Activated T-cell treated with anti-CD3 and anti-CD28 coated beads for 4 hours (primary cell): ENCODE measurements around the gene ZNF688.
"Not testable (repeated sequence)": the region's sequence is repeated elsewhere in the genome, so short reads cannot be mapped to it uniquely, and the experiment has no call there.

ENCODE experiments used
- DNase-seq: peaks from one replicate; pipeline ENCODE4 v3.0.0-alpha.2; 2020

ZNF688 gene

DNA sequence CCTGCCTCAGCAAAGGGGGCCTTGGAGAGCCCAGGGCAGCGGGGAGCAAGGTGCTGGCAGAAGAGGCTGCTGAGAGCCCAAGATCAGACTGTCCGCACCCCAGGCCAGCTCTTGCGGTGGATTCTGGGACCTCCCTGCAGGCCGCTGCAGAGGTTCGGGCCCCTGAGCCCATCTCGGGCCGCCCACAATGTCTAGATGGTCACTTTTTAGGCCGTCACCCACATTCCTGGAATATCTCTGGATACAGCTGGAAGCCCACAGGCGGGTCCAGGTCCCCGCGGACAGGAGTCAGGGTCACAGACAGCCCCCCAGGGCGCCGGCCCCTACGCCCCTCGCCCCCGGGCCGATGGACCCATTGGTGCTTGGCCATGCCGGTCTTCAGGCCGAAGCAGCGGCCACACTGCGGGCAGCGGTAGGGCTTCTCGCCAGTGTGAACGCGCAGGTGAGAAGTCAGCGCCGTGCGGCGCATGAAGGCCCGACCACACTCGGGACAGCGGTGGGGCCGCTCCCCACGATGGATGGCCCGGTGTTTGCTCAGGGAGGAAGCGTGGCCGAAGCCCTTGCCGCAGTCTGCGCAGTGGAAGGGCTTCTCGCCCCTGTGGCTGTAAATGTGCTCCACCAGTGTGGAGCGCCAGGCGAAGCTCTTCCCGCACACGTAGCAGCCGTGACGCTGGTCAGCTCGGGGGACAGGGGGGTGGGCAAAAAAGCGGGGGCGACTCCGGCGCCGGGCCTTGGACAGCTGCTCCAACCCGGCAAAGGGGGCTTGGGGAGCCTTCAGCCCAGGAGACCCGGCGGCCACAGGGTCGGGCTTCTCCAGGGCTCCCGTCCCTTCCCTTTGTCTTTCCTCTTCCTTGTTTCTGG is 39.0 kb downstream of the ZNF688 start:
- DNase-seq = no peak

DNA sequence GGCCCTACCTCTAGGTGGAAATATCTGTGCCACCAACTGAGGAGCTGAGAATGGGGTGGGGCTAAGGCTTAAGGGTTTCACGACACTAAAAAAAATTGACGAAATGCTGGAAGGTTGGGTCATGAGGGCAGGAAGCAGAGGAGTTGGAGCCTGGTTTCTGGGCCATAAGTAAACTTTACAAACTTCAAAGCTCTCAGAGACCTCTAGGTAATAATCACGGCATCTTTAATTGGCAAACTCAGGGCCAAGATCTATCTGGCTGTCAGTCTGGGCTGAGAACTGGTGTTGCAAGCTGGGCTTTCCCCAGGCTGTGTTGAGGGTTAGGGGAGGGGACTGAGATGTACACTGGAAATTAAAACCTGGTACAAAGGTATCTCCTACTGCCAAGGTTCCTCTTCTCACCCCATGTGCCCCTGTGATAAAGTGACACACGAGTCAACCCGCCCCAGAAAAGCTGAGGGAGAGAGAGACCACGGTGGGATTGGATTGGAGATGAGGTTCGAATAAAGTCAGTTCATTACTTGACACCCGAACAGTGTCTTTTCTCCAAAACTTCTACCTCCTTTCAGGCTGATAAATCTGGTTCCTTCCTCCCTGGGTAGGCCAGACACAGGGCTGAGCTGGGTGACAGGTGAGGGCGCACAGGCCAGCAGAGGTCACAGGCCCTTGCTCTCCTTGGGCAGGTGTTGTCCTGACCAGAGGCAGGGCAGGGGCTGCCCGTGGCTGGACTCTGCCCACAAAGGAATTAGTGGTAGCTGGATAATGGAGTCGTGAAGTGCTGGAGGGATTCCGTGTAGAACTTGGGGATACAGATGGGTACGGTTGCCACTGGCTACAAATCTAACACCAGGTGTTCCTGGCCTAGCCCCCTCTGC is 41.1 kb downstream of the ZNF688 start:
- DNase-seq = no peak

DNA sequence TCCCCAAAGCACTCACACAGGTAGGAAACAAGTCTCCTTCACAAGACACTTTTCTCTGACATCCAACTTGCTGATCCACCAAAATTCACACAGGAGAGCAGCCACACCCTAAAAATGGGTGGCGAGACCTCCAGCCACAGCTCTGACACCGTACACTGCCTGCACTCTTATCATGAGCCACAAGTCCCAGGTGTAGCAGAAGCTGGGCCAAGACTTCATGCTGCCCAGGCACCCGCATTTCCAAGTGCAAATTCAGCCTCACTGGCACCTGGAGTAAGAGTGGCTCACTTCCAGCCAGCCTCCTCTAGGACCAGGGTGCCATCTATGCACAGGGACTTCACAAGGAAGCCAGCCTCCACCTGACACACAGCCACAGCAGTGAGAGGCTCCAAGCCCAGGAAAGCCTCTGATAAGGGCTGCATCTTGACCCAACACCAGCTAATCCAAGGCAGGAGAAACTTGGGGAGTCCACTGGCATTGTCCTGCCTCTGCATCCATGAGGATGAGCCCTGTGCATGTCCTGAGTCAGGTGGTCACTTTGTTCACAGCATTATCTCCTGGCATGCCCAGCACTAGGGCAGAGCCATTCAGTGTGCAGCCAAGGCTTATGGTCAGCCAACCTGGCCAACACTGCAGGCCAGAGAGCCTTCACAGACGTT is 42.6 kb downstream of the ZNF688 start:
- DNase-seq = no peak

DNA sequence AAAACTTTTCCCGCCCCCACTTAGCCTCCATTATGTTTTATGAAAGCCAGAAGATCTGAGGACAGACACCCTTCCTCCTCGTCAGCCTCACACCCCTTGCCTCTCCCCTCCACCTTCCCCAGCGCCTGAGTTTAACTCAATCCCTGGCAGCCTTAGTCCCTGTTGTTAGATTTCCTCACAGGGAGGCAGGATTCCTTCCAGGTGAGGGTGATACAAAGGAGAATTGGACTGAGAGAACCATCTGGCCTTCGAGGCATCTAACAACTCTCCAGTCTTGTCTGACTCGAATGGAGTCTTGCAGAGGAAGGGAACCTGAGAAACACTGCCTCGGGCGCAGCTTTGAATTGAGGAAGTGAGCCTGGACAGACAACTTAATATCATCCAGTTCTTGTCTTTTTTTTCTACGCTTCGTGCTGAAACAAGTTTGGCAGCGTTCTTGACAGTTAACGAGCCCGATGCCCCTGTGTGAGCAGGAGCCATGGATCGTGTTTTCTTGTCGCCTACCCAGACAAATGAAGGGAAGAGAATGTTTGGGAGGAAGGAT is 43.8 kb downstream of the ZNF688 start:
- no peak for DNase-seq

DNA sequence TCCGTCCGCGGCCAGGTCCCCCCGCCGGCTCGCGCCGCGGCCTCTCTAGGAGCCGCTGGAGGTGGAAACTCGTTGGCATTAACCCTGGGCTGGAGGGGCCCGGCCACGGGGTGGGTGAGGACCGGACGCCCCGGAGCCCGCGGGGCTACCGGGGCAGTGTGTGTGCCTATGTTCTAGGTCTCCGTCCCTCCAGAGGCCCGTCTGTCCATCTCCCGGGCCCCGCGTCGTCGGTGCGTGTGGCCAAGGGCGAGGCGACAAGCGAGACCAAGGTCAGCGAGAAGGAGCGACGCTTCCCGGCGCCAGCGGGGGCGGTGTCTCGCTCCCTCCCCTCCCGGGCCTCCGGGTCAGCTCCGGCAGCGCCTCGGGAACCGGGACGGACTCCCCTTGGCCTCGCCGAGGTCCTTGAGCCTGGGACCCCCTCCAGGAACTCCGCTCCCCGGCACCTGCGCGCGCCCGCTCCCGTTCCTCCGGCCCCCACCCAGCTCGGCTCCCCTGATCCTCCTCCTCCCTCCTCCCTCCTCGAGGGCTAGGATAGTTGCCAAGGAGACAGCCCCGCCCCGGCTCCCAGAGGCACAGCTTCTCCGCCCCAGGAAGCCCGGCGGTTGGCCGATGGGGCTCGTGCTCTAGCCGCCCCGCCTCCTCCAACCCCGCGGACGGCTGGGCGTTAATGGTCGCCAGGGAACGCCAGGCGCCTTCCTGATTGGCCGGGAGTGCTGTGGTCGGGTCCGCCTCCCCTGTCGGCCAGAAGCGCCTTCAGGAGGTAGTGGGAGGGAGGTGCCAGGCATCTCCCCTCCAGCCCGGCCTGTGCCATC is 44.5 kb downstream of the ZNF688 start:
- DNase-seq = peak; percentile 75

DNA sequence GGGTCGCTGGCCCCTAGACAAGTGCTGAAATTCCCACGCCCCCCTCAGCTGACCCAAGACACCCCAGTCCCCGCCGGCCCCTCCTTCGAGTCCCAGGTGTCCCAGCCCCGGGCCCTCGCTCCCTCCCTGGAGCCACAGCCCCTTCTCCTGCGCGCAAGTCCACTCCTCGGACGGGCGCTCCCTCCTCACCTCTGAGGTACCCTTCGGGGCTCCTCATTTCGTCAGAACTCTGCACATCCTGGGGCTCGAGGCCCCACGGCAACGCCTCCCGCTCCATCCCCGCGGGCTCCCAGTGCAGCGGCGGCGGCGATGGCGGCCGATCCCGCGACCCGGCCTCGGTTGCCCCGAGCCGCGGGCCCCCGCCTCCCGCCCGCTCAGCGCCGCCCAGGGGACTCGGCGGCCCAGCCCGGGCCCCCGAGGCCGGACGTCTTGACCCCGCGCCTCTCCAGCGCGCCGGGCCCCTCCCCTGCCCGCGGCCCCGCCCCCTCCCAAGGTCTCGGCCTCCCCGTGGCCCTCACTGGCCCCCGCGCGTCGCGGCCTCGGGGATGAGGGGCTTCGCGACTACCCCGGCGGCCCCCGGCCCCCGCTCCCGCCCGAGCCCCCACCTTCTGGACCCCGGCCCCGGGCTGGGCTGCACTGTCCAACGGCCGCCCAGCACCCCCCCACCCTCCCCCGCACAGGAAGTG is 45.2 kb downstream of the ZNF688 start, which contains the start of gene ZNF768:
Gene ZNF768, minus strand, starts transcription at position 430 of the 686 bp plus-strand sequence. Its CDS starts 153 bp downstream, at position 277.
- DNase-seq = no peak

DNA sequence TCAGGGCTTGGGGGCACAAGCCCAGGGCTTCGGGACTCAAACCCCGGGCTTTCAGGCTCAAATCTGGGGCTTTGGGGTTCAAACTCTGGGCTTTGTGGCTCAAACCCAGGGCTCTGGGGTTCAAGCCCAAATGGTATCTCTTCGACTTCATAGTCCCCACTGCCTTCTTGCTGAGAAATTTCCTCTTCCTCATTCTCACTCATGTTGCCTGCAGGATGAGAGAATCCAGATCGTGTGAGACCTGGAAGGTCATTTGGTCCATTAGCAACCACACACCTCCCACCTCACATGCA is 45.7 kb downstream of the ZNF688 start:
- DNase-seq = no peak

DNA sequence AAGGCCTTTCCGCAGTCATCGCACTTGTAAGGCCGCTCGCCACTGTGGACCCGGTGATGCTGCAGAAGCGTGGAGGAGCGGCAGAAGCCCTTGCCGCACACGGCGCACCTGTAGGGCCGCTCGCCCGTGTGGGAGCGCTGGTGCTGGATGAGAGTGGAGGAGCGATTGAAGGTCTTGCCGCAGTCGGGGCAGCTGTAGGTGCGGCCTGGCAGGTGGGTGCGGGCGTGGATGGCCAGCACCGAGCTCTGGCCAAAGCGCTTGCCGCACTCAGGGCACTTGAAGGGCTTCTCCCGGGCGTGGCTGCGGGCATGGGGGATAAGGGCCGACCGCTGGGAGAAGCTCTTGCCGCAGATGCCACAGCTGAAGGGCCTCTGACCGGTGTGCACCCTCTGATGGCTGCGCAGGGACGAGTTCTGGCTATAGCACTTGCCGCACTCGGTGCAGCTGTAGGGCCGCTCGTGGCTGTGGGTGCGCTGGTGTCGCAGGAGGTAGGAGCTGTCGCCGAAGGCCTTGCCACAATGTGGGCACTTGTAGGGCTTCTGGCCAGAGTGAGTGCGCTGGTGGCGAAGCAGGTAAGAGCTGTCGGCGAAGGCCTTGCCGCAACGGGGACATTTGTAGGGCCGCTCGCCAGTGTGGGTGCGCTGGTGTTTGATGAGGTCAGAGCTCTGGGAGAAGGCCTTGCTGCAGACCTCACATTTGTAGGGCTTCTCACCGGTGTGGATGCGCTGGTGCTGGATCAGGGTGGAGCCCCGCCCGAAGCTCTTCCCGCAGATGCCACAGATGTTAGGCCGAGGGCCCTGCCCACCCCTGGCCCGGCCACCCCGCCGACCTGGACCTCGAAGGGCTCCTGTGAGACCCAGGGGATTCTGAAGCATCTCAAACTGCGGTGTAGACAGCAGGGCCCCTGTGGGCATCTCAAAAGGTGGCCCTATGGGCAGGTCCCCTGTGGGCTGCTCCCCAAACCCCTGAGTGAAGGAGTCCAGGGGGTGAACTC is 46.6 kb downstream of the ZNF688 start:
- no peak for DNase-seq

DNA sequence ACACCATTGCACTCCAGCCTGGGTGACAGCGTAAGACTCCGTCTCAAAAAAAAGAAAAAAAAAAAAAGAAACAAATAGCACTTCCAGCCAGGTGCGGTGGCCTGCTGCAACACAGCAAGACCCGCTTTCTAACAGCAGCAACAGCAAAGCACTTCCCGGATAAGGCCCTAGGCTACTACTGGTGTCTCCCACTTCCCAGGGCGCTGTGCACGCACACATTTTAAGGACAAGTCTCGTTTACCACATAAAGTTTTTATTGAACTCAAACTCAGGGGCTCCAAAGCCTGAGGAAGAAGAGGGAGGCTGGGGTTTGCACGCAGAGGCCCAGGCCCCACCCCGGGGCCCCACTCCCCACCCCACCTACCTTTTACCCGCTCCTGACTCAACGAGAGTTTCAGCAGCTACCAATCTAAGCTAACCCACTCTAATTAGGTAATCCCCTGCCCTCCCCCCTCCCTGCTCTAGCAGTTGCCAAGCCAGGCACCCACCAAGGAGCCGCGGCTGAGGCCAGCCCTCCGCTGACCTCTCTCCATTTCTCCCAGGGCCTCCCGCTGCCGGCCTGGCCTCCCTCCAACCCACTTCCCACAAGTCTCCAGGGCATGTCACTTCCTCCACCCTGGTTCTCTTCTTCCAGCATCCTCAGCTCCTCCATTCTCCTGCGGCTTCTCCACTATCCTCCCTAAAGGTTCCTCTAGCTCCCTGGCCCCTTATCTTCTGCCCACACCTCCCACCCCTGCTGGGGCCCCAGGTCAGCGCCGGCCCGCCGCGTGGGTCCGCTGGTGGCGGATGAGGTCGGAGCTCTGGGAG is 47.5 kb downstream of the ZNF688 start:
- no peak for DNase-seq

DNA sequence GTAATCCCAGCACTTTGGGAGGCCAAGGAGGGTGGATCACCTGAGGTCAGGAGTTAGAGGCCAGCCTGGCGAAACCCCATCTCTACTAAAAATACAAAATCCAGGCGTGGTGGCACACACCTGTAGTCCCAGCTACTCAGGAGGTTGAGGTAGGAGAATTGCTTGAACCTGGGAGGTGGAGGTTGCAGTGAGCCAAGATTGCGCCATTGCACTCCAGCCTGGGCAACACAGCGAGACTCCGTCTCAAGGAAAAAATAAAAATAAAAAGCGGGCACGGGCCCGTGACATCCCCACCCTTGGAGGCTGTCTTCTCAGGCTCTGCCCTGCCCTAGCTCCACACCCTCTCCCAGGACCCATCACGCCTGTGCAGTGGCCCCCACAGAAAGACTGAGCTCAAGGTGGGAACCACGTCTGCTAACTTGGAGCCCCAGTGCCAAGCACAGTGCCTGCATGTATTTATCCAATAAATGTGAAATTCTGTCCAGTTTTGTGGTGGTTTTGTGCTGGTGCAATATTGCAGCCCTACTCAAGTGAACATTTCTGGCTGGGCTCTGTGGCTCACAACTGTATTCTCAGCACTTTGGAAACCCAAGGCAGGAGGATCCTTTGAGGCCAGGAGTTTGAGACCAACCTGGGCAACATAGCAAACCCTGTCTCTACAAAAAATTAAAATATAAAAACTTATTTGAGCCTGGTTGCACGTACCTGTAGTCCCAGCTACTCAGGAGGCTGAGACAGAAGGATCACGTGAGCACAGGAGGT is 48.6 kb downstream of the ZNF688 start:
- not testable (repeated sequence) for DNase-seq

DNA sequence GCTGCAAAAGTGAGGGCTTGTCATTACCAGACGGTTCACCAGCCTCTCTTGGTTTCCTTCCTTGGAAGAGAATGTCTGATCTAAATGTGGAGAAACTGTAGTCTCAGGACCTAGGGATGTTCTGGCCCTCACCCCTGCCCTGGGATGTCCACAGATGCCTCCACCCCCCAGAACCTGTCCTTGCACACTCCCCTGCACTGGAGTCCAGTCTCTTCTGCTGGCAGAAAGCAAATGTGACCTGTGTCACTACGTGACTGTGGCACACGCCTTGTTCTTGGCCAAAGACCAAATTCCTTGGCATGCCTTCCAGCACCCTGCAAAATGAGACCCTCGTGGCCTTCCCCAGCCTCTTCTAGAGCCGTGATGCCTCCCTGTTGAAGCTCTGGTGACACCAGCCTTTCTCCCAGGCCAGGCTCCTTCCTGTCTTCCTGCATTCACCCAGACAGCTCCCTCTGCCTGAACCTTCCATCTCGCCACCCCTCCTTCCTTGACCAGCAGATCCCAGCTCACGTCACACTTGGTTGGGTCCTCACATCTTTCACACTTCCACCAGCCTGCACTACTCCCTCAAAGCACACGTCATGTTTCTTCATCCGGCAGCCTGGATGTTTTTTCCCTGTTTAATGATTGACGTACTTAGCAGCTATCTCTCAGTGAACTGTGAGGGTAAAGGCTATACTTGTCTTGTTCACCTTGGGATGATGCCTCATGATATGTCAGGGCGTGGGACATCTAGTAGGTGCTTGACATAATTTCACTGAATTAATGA is 49.5 kb downstream of the ZNF688 start:
- DNase-seq = no peak

DNA sequence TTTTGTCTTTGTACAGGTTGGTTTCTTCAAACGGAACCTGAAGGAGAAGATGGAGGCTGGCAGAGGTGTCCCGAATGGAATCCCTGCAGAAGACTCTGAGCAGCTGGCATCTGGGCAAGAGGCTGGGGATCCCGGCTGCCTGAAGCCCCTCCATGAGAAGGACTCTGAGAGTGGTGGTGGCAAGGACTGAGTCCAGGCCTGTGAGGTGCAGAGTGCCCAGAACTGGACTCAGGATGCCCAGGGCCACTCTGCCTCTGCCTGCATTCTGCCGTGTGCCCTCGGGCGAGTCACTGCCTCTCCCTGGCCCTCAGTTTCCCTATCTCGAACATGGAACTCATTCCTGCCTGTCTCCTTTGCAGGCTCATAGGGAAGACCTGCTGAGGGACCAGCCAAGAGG is 50.0 kb downstream of the ZNF688 start:
- no peak for DNase-seq
